Heart right ventricle (tissue), 16 donors: ENCODE data around the gene SLC2A9. TPM values are rescaled to one million over a fixed set of nuclear protein-coding genes. Genes with fewer than 3 reads are reported as not detected.
"Not testable (repeated sequence)": the region's sequence is repeated elsewhere in the genome, so short reads cannot be mapped to it uniquely, and the experiment has no call there.

Experiments used
- ATAC-seq, 8 donors: fragments of 200-7000 bp; cut with Tn5 transposase; one replicate each; pipeline ENCODE4 v1.9.1; 2020; ENCODE audit warnings: mild to moderate bottlenecking in 8 of 8, moderate library complexity in 8 of 8, moderate number of reproducible peaks in 1 of 8
- DNase-seq, 2 donors: peaks; one replicate each; pipeline ENCODE4 v3.0.0-alpha.2; 2020
- H3K27ac ChIP-seq, 10 donors: fragments of 200-600 bp; sonication (generic) in 2 of 10; one replicate each; pipeline versions ENCODE4 v1.5.0 to v1.8.0; 2020 to 2022; ENCODE audit warnings: mild to moderate bottlenecking in 3 of 10
- H3K27me3 ChIP-seq, 7 donors: fragments of 200-600 bp; one replicate each; pipeline ENCODE4 v1.8.0; 2021 to 2022; ENCODE audit warnings: mild to moderate bottlenecking in 2 of 7
- H3K36me3 ChIP-seq, 9 donors: fragments of 200-600 bp; sonication (generic) in 1 of 9; one replicate each; pipeline versions ENCODE4 v1.5.0 to v1.8.0; 2020 to 2022; ENCODE audit warnings: mild to moderate bottlenecking in 2 of 9
- H3K4me1 ChIP-seq, 9 donors: fragments of 200-600 bp; sonication (generic) in 1 of 9; one replicate each; pipeline versions ENCODE4 v1.5.0 to v1.8.0; 2020 to 2022; ENCODE audit warnings: mild to moderate bottlenecking in 4 of 9
- H3K4me3 ChIP-seq, 10 donors: fragments of 200-600 bp; sonication (generic) in 2 of 10; one replicate each; pipeline versions ENCODE4 v1.5.0 to v1.8.0; 2020 to 2022; ENCODE audit warnings: mild to moderate bottlenecking in 7 of 10, moderate library complexity in 2 of 10
- H3K9me3 ChIP-seq, 11 donors: fragments of 200-600 bp in 10 of 11; sonication (generic) in 2 of 11; one replicate each; pipeline versions ENCODE4 v1.5.0 to v1.8.0; 2013 to 2022; ENCODE audit warnings: mild to moderate bottlenecking in 2 of 11, control low read depth in 1 of 11, moderate library complexity in 1 of 11
- CTCF ChIP-seq, 9 donors: fragments of 200-600 bp; sonication (generic) in 2 of 9; IDR thresholded peaks; one replicate each; pipeline versions ENCODE4 v1.5.0 to v1.8.0; 2021 to 2022; ENCODE audit warnings: antibody characterized with exemption in 9 of 9, mild to moderate bottlenecking in 5 of 9, moderate library complexity in 1 of 9
- WGBS, 2 donors: extraction: QIAGEN DNeasy Blood & Tissue Kit; methylation state at CpG; one replicate each; pipeline ENCODE4 v1.1.7; 2013; ENCODE audit warnings: inconsistent platforms in 1 of 2; 5-methylcytosine and 5-hydroxymethylcytosine counted together
- intact Hi-C, 10 donors: fragments of 100-400 bp; cut with DNase I; formaldehyde crosslinking; loops; one replicate each; pipeline versions ENCODE4 v1.11.1 to v1.14.2; 2022
- polyA plus RNA-seq, 2 donors: library from polyadenylated mRNA; stranded (reverse); fragments of 200-250 nt; gene quantifications; one replicate each; pipeline ENCODE4 v1.2.3, GENCODE V29; 2013
- total RNA-seq, 10 donors: library from RNA; stranded (reverse); fragmentation: NEBNext Ultra II Directional in 3 of 10; extraction: Animal tissue kit (Norgen Biotek cat#: 25700) in 3 of 10; gene quantifications; one replicate each; pipeline versions ENCODE4 v1.2.1 to v1.2.4, GENCODE V29; 2021 to 2023
- donor health status: Arrhythmogenic right ventricular cardiomyopathy.
- donor health status: ischemic (EF 13 %, LVEDD 7.1; RV severe dilation, severe dysfunction).
- donor health status: healthy with polysubstance abuse.
- donor health status: DM: no; HTN: yes; CAD: no.
- donor health status: DM: no; HTN: no; CAD: no.
- donor health status: ischemic (EF 25% LVEDD 6.9; RV normal size, moderate dysfunction).
- donor health status: ischemic (EF 25% LVEDD 5.7; RV mildly dilated, moderate dysfunction).
- donor health status: healthy.
- donor health status: DM: yes; HTN: yes; CAD: no.
- donor health status: Ischemic cardiomyopathy.
- donor health status: ischemic (EF 35%, LVEDD 5.7; RV mildly dilated, moderate dysfunction).
- donor health status: nonischemic (EF 11% LVEDD 7.7; RV severe dilation, severe dysfunction).
- donor health status: DM: yes; HTN: yes; CAD: no.
- donor health status: PGD.
- donor health status: ischemic (EF 29% LVEDD 5.4; RV normal size, mild dysfunction).
- donor health status: nonischemic (EF 23%, LVEDD 6.1; RV moderate dilation, normal function).

Gene SLC2A9
- total and polyA plus RNA-seq, 12 donors, result 3.1 to 10.9 (median 5.5) TPM

GRCh38 chr4:9984621-9985020 lies 36.7 kb downstream of the SLC2A9 start:
- ATAC-seq (no peak), DNase-seq (no peak)
- H3K36me3 ChIP-seq, result peaks cover 0 to 28% (median 0%) of the 10 kb centered on the region in 9 donors
- H3K27ac ChIP-seq, result no peak overlapping the region
- 93 to 97% methylated on average over 7 of the region's 7 CpGs for WGBS, 2 donors
- no peaks in the 10 kb centered on the region for H3K9me3 ChIP-seq
- H3K27me3 ChIP-seq, result no peaks in the 10 kb centered on the region
- peaks cover 0 to 9% (median 0%) of the 10 kb centered on the region in 9 donors for H3K4me1 ChIP-seq
- intact Hi-C loops, result no loop called here
- no peak overlapping the region for H3K4me3 ChIP-seq
- TF ChIP-seq CTCF (IDR thresholded peaks at IDR 0.05), result no peak

- Histone ChIP-seq H3K4me3 (no peak overlapping the region), H3K36me3 (peaks cover 0 to 37% (median 0%) of the 10 kb centered on the region in 9 donors), H3K27me3 (no peaks in the 10 kb centered on the region), H3K4me1 (peaks cover 0 to under 1% (median 0%) of the 10 kb centered on the region in 9 donors), H3K27ac (no peak overlapping the region), H3K9me3 (no peaks in the 10 kb centered on the region)
- DNase-seq (no peak), ATAC-seq (no peak)
- intact Hi-C loops, result no loop called here
- 92 to 93% methylated on average over 6 of the region's 6 CpGs for WGBS, 2 donors
- TF ChIP-seq CTCF (IDR thresholded peaks at IDR 0.05), result no peak
Observed at GRCh38 chr4:9983211-9983610, 38.1 kb downstream of the SLC2A9 start.

GRCh38 chr4:9981899-9982298 lies 39.4 kb downstream of the SLC2A9 start:
- H3K4me3 ChIP-seq, H3K9me3 ChIP-seq, H3K27ac ChIP-seq, H3K27me3 ChIP-seq, intact Hi-C loops, ATAC-seq, H3K4me1 ChIP-seq, DNase-seq: not testable (repeated sequence)
- peaks cover 0 to 37% (median 0%) of the 10 kb centered on the region in 9 donors for H3K36me3 ChIP-seq
- 95 to 97% methylated on average over 14 of the region's 14 CpGs for WGBS, 2 donors

GRCh38 chr4:9980898-9981297 lies 40.4 kb downstream of the SLC2A9 start:
- no peaks in the 10 kb centered on the region for H3K9me3 ChIP-seq
- WGBS, 2 donors, result 96 to 99% methylated on average over 5 of the region's 5 CpGs

More at GRCh38 chr4:9980898-9981297, 40.4 kb downstream of the SLC2A9 start:
- no peak for TF ChIP-seq CTCF (IDR thresholded peaks at IDR 0.05)
- no peaks in the 10 kb centered on the region for H3K4me1 ChIP-seq
- ATAC-seq (no peak), DNase-seq (no peak)
- no peak overlapping the region for H3K27ac ChIP-seq
- intact Hi-C loops, result no loop called here
- no peaks in the 10 kb centered on the region for H3K27me3 ChIP-seq
- H3K36me3 ChIP-seq, result peaks cover 0 to 37% (median 0%) of the 10 kb centered on the region in 9 donors
- H3K4me3 ChIP-seq, result no peak overlapping the region
